HepG2 (cell line): ENCODE results near the gene DOCK1. TPM values are rescaled to one million over a fixed set of nuclear protein-coding genes. Genes with fewer than 3 reads are reported as not detected.

Experiments
- ATF7-NPFF ChIP-seq: sonication (generic); formaldehyde crosslinking; IDR thresholded peaks from 2 replicates; pipeline ENCODE4 v1.8.1; 2023; ENCODE audit warnings: mild to moderate bottlenecking, low read depth, missing genetic modification reagents, moderate library complexity
- FOXP1 ChIP-seq, 2 experiments: fragments of 450-650 bp in 1 of 2; IDR thresholded peaks; 2 replicates each; pipeline ENCODE4 v1.6.1; 2017 to 2018; ENCODE audit warnings: antibody characterized with exemption in 1 of 2
- HMG20A ChIP-seq: IDR thresholded peaks from 2 replicates; pipeline ENCODE4 v1.6.1; 2016; ENCODE audit warnings: borderline replicate concordance
- KAT7 ChIP-seq: IDR thresholded peaks from 2 replicates; pipeline ENCODE4 v1.6.1; 2018; ENCODE audit warnings: borderline replicate concordance, missing compliant biosample characterization
- KLF15 ChIP-seq: sonication (generic); formaldehyde crosslinking; IDR thresholded peaks from 2 replicates; pipeline ENCODE4 v1.8.1; 2023; ENCODE audit warnings: borderline replicate concordance, mild to moderate bottlenecking, inconsistent platforms, missing genetic modification reagents, mixed read lengths
- MBD4 ChIP-seq: IDR thresholded peaks from 2 replicates; pipeline ENCODE4 v1.6.1; 2012; ENCODE audit warnings: low read length, inconsistent platforms, borderline replicate concordance
- MIER2 ChIP-seq: IDR thresholded peaks from 2 replicates; pipeline ENCODE4 v1.6.1; 2016; ENCODE audit warnings: missing biosample characterization, missing genetic modification reagents
- NFYB ChIP-seq: sonication (generic); formaldehyde crosslinking; IDR thresholded peaks from 2 replicates; pipeline ENCODE4 v1.4.0; 2020; ENCODE audit warnings: missing genetic modification reagents
- PAWR ChIP-seq: sonication (generic); formaldehyde crosslinking; IDR thresholded peaks from 2 replicates; pipeline ENCODE4 v1.4.0; 2020; ENCODE audit warnings: missing genetic modification reagents, mild to moderate bottlenecking, borderline replicate concordance
- TAF1 ChIP-seq: sonication (generic); formaldehyde crosslinking; IDR thresholded peaks from 2 replicates; pipeline ENCODE4 v1.4.0; 2020; ENCODE audit warnings: missing genetic modification reagents
- ZNF337 ChIP-seq: sonication (generic); formaldehyde crosslinking; IDR thresholded peaks from 2 replicates; pipeline ENCODE4 v1.5.1; 2020; ENCODE audit warnings: missing genetic modification reagents, low read depth, mild to moderate bottlenecking, borderline replicate concordance
- ZNF451 ChIP-seq: sonication (generic); formaldehyde crosslinking; IDR thresholded peaks from 2 replicates; pipeline ENCODE4 v1.5.0; 2020; ENCODE audit warnings: mild to moderate bottlenecking, missing genetic modification reagents
- ZSCAN29 ChIP-seq: sonication (generic); formaldehyde crosslinking; conservative IDR thresholded peaks from 2 replicates; pipeline ENCODE4 v1.4.0; 2020; ENCODE audit warnings: mild to moderate bottlenecking, missing genetic modification reagents
- polyA plus RNA-seq, 8 experiments: library from polyadenylated mRNA; depleted of rRNA in 3 of 8; stranded (reverse) in 7 of 8; unstranded in 1 of 8; fragments of >200 nt; fragmentation: Illumina TruSeq in 4 of 8; extraction: Trizol in 4 of 8; gene quantifications; 2 replicates each; pipeline versions ENCODE4 v1.2.1 to v1.2.3, GENCODE V29; 2011 to 2016; ENCODE audit warnings: low read depth in 4 of 8, missing spikeins in 1 of 8, mixed read lengths in 1 of 8; ENCODE audit not compliant: insufficient read depth in 1 of 8
- total RNA-seq, 5 experiments: library from RNA; depleted of rRNA; stranded (reverse); fragments of >200 nt; fragmentation: Illumina TruSeq; extraction: Trizol; gene quantifications; 2 replicates each; pipeline ENCODE4 v1.2.3, GENCODE V29; 2016; ENCODE audit warnings: low read depth in 1 of 5
- TF ChIP-seq, protein P1 (sequence below): sonication (generic); formaldehyde crosslinking; IDR thresholded peaks from 2 replicates; pipeline ENCODE4 v1.8.1; 2023; ENCODE audit warnings: missing genetic modification reagents, mild to moderate bottlenecking, borderline replicate concordance
- TF ChIP-seq, protein P2 (sequence below): conservative IDR thresholded peaks from 2 replicates; pipeline ENCODE4 v1.6.1; 2018; ENCODE audit warnings: missing genetic modification reagents
- TF ChIP-seq, protein P3 (sequence below): sonication (generic); formaldehyde crosslinking; IDR thresholded peaks from 2 replicates; pipeline ENCODE4 v1.5.0; 2020; ENCODE audit warnings: missing genetic modification reagents
- TF ChIP-seq, protein P4 (sequence below): sonication (generic); formaldehyde crosslinking; IDR thresholded peaks from 2 replicates; pipeline ENCODE4 v1.5.1; 2020; ENCODE audit warnings: missing genetic modification reagents, mild to moderate bottlenecking, borderline replicate concordance
- TF ChIP-seq, protein P5 (sequence below): IDR thresholded peaks from 2 replicates; pipeline ENCODE4 v1.6.1; 2016; ENCODE audit warnings: missing genetic modification reagents, missing compliant biosample characterization
- TF ChIP-seq, protein P6 (sequence below): sonication (generic); formaldehyde crosslinking; IDR thresholded peaks from 2 replicates; pipeline ENCODE4 v1.8.0; 2022; ENCODE audit warnings: mild to moderate bottlenecking, missing genetic modification reagents, moderate library complexity
- TF ChIP-seq, protein P7 (sequence below): sonication (generic); formaldehyde crosslinking; IDR thresholded peaks from 2 replicates; pipeline ENCODE4 v1.8.0; 2022; ENCODE audit warnings: missing genetic modification reagents, mild to moderate bottlenecking, inconsistent platforms, borderline replicate concordance

The DOCK1 gene
- total and polyA plus RNA-seq, 2 of the 13 experiments (the other 11 are each of a cell fraction or from before 2014, with no cell fraction given), result 8.3 to 25.5 TPM

DNA sequence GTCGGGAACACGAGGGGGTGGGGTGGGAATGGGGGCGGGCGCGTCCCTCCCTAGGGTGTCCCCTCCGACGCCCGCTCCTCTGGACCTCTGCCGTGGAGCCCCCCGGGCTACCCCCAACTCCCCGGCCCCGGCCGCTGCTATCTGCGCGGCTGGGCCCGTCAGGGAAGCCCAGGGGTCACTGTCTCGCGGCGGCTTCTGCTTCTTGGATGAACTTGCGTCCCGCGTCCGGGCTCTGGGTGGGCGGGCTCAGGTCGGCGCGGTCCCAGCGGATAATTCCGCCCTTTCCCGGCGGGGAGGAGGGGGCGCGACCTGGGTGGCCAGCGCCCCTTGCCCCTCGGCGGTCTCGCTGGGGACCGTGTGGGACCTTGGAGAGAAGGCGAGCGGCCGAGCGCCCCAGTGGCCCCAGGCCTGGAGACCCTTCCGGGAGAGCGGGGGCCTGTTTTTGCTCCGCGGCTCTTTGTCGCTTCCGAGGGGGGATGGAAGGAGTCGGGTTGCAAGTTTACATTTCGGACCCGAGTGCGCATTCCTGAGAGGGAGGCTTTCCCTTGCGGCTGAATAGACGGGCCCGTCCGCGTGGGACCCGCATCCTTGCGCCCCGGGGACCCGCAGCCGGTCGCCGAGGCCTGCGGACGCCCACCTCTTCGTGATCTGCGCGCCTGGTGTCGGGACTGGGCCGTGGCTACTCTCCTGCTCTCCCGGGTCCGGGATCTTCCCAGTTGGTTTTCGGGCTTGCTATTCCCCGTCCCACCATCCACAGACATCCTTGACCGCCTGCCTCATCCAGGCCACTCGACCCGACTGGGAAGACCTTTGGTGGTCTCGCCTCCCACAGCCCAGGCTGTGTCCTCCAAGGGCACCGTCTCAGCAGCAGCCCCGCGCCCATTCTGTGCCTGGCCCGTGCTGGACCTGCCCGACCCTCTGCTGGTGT is 812 bp downstream of the DOCK1 start (continued):
- TF ChIP-seq KLF15 (CRISPR knock-in tag) (no peak), MIER2 (CRISPR knock-in tag) (no peak), ATF7-NPFF (CRISPR knock-in tag) (no peak), ZSCAN29 (CRISPR knock-in tag) (no peak), PAWR (no peak), TAF1 (peak; percentile 19; the same call in 1 of the 2 replicates), HMG20A (CRISPR knock-in tag) (no peak), FOXP1 (IDR thresholded peaks at IDR 0.05) (no peak), FOXP1 (CRISPR knock-in tag; IDR thresholded peaks at IDR 0.05) (no peak), ZNF451 (CRISPR knock-in tag) (no peak; the same call in 1 of the 2 replicates), MBD4 (no peak), KAT7 (CRISPR knock-in tag) (0 out of 2 replicates have a peak, but pooled peaks have one; percentile 31), NFYB (CRISPR knock-in tag) (no peak), ZNF337 (CRISPR knock-in tag) (no peak)
- TF ChIP-seq, protein P1, sequence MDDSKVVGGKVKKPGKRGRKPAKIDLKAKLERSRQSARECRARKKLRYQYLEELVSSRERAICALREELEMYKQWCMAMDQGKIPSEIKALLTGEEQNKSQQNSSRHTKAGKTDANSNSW, result no peak
- TF ChIP-seq, protein P2, sequence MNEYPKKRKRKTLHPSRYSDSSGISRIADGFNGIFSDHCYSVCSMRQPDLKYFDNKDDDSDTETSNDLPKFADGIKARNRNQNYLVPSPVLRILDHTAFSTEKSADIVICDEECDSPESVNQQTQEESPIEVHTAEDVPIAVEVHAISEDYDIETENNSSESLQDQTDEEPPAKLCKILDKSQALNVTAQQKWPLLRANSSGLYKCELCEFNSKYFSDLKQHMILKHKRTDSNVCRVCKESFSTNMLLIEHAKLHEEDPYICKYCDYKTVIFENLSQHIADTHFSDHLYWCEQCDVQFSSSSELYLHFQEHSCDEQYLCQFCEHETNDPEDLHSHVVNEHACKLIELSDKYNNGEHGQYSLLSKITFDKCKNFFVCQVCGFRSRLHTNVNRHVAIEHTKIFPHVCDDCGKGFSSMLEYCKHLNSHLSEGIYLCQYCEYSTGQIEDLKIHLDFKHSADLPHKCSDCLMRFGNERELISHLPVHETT (CRISPR knock-in tag), result no peak
- TF ChIP-seq, protein P3, sequence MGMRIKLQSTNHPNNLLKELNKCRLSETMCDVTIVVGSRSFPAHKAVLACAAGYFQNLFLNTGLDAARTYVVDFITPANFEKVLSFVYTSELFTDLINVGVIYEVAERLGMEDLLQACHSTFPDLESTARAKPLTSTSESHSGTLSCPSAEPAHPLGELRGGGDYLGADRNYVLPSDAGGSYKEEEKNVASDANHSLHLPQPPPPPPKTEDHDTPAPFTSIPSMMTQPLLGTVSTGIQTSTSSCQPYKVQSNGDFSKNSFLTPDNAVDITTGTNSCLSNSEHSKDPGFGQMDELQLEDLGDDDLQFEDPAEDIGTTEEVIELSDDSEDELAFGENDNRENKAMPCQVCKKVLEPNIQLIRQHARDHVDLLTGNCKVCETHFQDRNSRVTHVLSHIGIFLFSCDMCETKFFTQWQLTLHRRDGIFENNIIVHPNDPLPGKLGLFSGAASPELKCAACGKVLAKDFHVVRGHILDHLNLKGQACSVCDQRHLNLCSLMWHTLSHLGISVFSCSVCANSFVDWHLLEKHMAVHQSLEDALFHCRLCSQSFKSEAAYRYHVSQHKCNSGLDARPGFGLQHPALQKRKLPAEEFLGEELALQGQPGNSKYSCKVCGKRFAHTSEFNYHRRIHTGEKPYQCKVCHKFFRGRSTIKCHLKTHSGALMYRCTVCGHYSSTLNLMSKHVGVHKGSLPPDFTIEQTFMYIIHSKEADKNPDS (CRISPR knock-in tag), result 0 out of 2 replicates have a peak, but pooled peaks have one; percentile 63
- TF ChIP-seq, protein P4, sequence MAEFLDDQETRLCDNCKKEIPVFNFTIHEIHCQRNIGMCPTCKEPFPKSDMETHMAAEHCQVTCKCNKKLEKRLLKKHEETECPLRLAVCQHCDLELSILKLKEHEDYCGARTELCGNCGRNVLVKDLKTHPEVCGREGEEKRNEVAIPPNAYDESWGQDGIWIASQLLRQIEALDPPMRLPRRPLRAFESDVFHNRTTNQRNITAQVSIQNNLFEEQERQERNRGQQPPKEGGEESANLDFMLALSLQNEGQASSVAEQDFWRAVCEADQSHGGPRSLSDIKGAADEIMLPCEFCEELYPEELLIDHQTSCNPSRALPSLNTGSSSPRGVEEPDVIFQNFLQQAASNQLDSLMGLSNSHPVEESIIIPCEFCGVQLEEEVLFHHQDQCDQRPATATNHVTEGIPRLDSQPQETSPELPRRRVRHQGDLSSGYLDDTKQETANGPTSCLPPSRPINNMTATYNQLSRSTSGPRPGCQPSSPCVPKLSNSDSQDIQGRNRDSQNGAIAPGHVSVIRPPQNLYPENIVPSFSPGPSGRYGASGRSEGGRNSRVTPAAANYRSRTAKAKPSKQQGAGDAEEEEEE (CRISPR knock-in tag), result no peak
- TF ChIP-seq, protein P5, sequence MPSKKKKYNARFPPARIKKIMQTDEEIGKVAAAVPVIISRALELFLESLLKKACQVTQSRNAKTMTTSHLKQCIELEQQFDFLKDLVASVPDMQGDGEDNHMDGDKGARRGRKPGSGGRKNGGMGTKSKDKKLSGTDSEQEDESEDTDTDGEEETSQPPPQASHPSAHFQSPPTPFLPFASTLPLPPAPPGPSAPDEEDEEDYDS (CRISPR knock-in tag), result no peak
- TF ChIP-seq, protein P6, sequence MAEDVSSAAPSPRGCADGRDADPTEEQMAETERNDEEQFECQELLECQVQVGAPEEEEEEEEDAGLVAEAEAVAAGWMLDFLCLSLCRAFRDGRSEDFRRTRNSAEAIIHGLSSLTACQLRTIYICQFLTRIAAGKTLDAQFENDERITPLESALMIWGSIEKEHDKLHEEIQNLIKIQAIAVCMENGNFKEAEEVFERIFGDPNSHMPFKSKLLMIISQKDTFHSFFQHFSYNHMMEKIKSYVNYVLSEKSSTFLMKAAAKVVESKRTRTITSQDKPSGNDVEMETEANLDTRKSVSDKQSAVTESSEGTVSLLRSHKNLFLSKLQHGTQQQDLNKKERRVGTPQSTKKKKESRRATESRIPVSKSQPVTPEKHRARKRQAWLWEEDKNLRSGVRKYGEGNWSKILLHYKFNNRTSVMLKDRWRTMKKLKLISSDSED, result no peak
- TF ChIP-seq, protein P7, sequence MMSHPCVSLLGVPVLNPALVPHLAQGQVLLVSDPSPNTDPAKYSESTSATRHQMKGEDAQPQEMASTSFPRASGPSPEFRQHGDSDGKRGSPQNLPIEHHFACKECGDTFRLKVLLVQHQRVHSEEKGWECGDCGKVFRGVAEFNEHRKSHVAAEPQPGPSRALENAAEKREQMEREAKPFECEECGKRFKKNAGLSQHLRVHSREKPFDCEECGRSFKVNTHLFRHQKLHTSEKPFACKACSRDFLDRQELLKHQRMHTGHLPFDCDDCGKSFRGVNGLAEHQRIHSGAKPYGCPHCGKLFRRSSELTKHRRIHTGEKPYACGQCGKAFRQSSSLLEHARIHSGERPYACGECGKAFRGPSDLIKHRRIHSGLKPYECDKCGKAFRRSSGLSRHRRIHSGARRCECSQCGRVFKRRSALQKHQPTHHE (CRISPR knock-in tag), result no peak
